CD14-positive monocyte (primary cell): ENCODE data around the gene MAPK12. TPM values are rescaled to one million over a fixed set of nuclear protein-coding genes. Genes with fewer than 3 reads are reported as not detected.

ENCODE experiments used
- DNase-seq, 3 donors: peaks; one replicate each; pipeline ENCODE4 v3.0.0-alpha.2; 2011 to 2022
- H2AFZ ChIP-seq: 2 replicates; pipeline ENCODE4 v1.6.0; 2012; ENCODE audit warnings: mild to moderate bottlenecking, low read depth, low read length, inconsistent platforms; ENCODE audit not compliant: insufficient read depth, poor library complexity, severe bottlenecking
- H3K27ac ChIP-seq, 2 donors: 1 replicate in 1 of 2; 2 replicates in 1 of 2; pipeline ENCODE4 v1.5.1; 2012 to 2013; ENCODE audit warnings: low read length in 2 of 2, control low read depth in 1 of 2, inconsistent platforms in 1 of 2, low read depth in 1 of 2, mild to moderate bottlenecking in 1 of 2
- H3K27me3 ChIP-seq, 2 donors: one replicate each; pipeline versions ENCODE4 v1.6.0 to v1.6.1; 2011 to 2013; ENCODE audit warnings: low read length in 2 of 2; ENCODE audit not compliant: control insufficient read depth in 2 of 2, insufficient read depth in 2 of 2
- H3K36me3 ChIP-seq, 2 donors: replicated peaks in 1 of 2; 1 replicate in 1 of 2; 2 replicates in 1 of 2; pipeline versions ENCODE4 v1.5.1 to v1.6.1; 2012 to 2013; ENCODE audit warnings: low read length in 2 of 2, control low read depth in 1 of 2, inconsistent platforms in 1 of 2, mild to moderate bottlenecking in 1 of 2; ENCODE audit not compliant: insufficient read depth in 2 of 2, control insufficient read depth in 1 of 2
- H3K4me1 ChIP-seq, 2 donors: 1 replicate in 1 of 2; 2 replicates in 1 of 2; pipeline versions ENCODE4 v1.5.1 to v1.6.1; 2012 to 2013; ENCODE audit warnings: low read length in 2 of 2, control low read depth in 1 of 2, inconsistent platforms in 1 of 2, mild to moderate bottlenecking in 1 of 2, moderate library complexity in 1 of 2; ENCODE audit not compliant: insufficient read depth in 2 of 2, control insufficient read depth in 1 of 2
- H3K4me2 ChIP-seq: replicated peaks from 2 replicates; pipeline ENCODE3; 2012; ENCODE audit warnings: low read length, moderate library complexity, mild to moderate bottlenecking; ENCODE audit not compliant: poor library complexity, severe bottlenecking; ENCODE audit errors: extremely low read depth
- H3K4me3 ChIP-seq, 3 experiments: fragments of 200-600 bp in 1 of 3; sonication (generic) in 1 of 3; replicated peaks in 1 of 3; 1 replicate in 2 of 3; 2 replicates in 1 of 3; pipeline ENCODE4 v1.5.1; 2011 to 2013; ENCODE audit warnings: low read length in 3 of 3, mild to moderate bottlenecking in 3 of 3, control low read depth in 2 of 3, low read depth in 2 of 3, inconsistent platforms in 1 of 3, moderate library complexity in 1 of 3
- H3K79me2 ChIP-seq: 2 replicates; pipeline ENCODE4 v1.6.0; 2012; ENCODE audit warnings: mild to moderate bottlenecking, control low read depth, inconsistent platforms, low read length, moderate library complexity; ENCODE audit not compliant: insufficient read depth
- H3K9ac ChIP-seq: 2 replicates; pipeline ENCODE4 v1.6.0; 2017; ENCODE audit warnings: low read length, mild to moderate bottlenecking; ENCODE audit not compliant: insufficient read depth, poor library complexity, severe bottlenecking
- H3K9me3 ChIP-seq, 2 donors: replicated peaks in 1 of 2; 1 replicate in 1 of 2; 2 replicates in 1 of 2; pipeline versions ENCODE4 v1.5.1 to v1.6.1; 2012 to 2013; ENCODE audit warnings: low read length in 2 of 2, control low read depth in 1 of 2; ENCODE audit not compliant: control insufficient read depth in 1 of 2, insufficient read depth in 1 of 2
- H4K20me1 ChIP-seq: 2 replicates; pipeline ENCODE4 v1.6.0; 2012; ENCODE audit warnings: mild to moderate bottlenecking, low read length, control low read depth, moderate library complexity; ENCODE audit not compliant: insufficient read depth
- H3K27ac Mint-ChIP-seq, 7 donors: one replicate each; pipeline ENCODE4 v1.8.0; 2020; ENCODE audit warnings: mild to moderate bottlenecking in 7 of 7, mixed read lengths in 7 of 7, moderate library complexity in 6 of 7, inconsistent platforms in 2 of 7
- H3K27me3 Mint-ChIP-seq, 3 donors: one replicate each; pipeline ENCODE4 v1.8.0; 2021 to 2022; ENCODE audit warnings: low read depth in 3 of 3, mild to moderate bottlenecking in 3 of 3, mixed read lengths in 3 of 3, moderate library complexity in 3 of 3, inconsistent platforms in 1 of 3
- H3K36me3 Mint-ChIP-seq, 2 donors: one replicate each; pipeline ENCODE4 v1.8.0; 2020; ENCODE audit warnings: mixed read lengths in 2 of 2, inconsistent platforms in 1 of 2, mild to moderate bottlenecking in 1 of 2
- H3K4me1 Mint-ChIP-seq: one replicate; pipeline ENCODE4 v1.8.0; 2020; ENCODE audit warnings: mild to moderate bottlenecking, mixed read lengths
- H3K4me3 Mint-ChIP-seq, 2 donors: one replicate each; pipeline ENCODE4 v1.8.0; 2020; ENCODE audit warnings: mild to moderate bottlenecking in 2 of 2, mixed read lengths in 2 of 2, moderate library complexity in 1 of 2
- H3K9me3 Mint-ChIP-seq, 7 donors: one replicate each; pipeline ENCODE4 v1.8.0; 2020 to 2022; ENCODE audit warnings: mixed read lengths in 7 of 7, mild to moderate bottlenecking in 6 of 7, moderate library complexity in 6 of 7, inconsistent platforms in 2 of 7
- WGBS: methylation state at CpG from one replicate; pipeline ENCODE4 v1.1.5; 2013; ENCODE audit warnings: missing lambda C conversion rate; ENCODE audit not compliant: insufficient coverage; 5-methylcytosine and 5-hydroxymethylcytosine counted together
- intact Hi-C, 2 donors: fragments of 100-400 bp; cut with micrococcal nuclease; formaldehyde crosslinking; loops; one replicate each; pipeline versions ENCODE4 v1.15.0 to v1.15.1; 2023
- polyA plus RNA-seq, 3 donors: library from polyadenylated mRNA; depleted of rRNA in 1 of 3; unstranded in 2 of 3; stranded (reverse) in 1 of 3; fragments of 300-500 nt in 2 of 3; fragments of >200 nt in 1 of 3; fragmentation: Illumina TruSeq in 2 of 3; gene quantifications; 1 replicate in 2 of 3; 2 replicates in 1 of 3; pipeline ENCODE4 v1.2.3, GENCODE V29; 2012 to 2021
- TF ChIP-seq, protein P1 (sequence below): fragments of 200-600 bp; IDR thresholded peaks from one replicate; pipeline ENCODE4 v1.8.0; 2022; ENCODE audit warnings: antibody characterized with exemption, mild to moderate bottlenecking

The MAPK12 gene
- polyA plus RNA-seq, 3 donors, result 0.06 to 3.2 (median 0.13) TPM

DNA sequence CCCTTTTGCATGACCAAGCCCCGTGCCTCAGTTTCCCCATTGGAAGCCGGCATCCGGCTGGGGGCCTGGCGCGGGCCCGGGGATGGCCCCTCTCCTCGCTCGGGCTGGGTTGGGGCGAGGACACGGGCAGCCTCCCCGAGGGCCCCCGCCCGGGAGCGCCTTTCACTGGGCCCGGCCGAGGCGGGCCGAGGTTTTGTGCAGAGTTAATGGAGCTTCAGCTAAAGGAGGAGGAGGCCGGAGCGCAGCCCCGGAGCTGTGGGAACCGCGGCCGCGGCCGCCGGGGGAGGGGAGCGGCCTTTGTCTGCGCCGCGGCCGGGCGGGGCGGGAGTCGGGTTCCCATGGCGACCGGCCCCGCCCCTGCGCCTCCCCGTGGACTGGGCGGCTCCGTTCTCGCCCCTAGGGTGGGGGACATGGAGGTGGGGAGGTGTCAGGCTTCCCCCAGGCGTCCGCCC, 10.1 kb upstream of the MAPK12 start:
- Histone ChIP-seq H3K4me2 (peak overlapping the region; percentile 80), H3K27ac (no peak overlapping the region), H3K9me3 (peaks cover 7 to 10% of the 10 kb centered on the region in 2 donors), H4K20me1 (peaks cover 74% of the 10 kb centered on the region), H3K36me3 (peaks cover 20 to 22% of the 10 kb centered on the region in 2 donors), H3K9ac (no peak overlapping the region), H2AFZ (no peak overlapping the region), H3K4me1 (peaks cover 25 to 38% of the 10 kb centered on the region in 2 donors), H3K4me3 (peak overlapping the region in 1 of 3 experiments; percentile 70), H3K27me3 (peaks cover 25 to 42% of the 10 kb centered on the region in 2 donors), H3K79me2 (no peaks in the 10 kb centered on the region)
- peak; percentile 36 to 60 (median 56) for DNase-seq
- WGBS, result 0% methylated on average over 43 of the region's 45 CpGs
- Mint-ChIP-seq H3K4me3 (peak overlapping the region in 1 of 2 donors; percentile 69), H3K27ac (no peak overlapping the region), H3K9me3 (peaks cover 0 to 26% (median 6%) of the 10 kb centered on the region in 7 donors), H3K4me1 (peaks cover 23% of the 10 kb centered on the region), H3K27me3 (peaks cover 33 to 64% (median 46%) of the 10 kb centered on the region in 3 donors), H3K36me3 (peaks cover 21 to 31% of the 10 kb centered on the region in 2 donors)
- TF ChIP-seq, protein P1, sequence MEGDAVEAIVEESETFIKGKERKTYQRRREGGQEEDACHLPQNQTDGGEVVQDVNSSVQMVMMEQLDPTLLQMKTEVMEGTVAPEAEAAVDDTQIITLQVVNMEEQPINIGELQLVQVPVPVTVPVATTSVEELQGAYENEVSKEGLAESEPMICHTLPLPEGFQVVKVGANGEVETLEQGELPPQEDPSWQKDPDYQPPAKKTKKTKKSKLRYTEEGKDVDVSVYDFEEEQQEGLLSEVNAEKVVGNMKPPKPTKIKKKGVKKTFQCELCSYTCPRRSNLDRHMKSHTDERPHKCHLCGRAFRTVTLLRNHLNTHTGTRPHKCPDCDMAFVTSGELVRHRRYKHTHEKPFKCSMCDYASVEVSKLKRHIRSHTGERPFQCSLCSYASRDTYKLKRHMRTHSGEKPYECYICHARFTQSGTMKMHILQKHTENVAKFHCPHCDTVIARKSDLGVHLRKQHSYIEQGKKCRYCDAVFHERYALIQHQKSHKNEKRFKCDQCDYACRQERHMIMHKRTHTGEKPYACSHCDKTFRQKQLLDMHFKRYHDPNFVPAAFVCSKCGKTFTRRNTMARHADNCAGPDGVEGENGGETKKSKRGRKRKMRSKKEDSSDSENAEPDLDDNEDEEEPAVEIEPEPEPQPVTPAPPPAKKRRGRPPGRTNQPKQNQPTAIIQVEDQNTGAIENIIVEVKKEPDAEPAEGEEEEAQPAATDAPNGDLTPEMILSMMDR, result no peak
- intact Hi-C loops, result no loop called here

DNA sequence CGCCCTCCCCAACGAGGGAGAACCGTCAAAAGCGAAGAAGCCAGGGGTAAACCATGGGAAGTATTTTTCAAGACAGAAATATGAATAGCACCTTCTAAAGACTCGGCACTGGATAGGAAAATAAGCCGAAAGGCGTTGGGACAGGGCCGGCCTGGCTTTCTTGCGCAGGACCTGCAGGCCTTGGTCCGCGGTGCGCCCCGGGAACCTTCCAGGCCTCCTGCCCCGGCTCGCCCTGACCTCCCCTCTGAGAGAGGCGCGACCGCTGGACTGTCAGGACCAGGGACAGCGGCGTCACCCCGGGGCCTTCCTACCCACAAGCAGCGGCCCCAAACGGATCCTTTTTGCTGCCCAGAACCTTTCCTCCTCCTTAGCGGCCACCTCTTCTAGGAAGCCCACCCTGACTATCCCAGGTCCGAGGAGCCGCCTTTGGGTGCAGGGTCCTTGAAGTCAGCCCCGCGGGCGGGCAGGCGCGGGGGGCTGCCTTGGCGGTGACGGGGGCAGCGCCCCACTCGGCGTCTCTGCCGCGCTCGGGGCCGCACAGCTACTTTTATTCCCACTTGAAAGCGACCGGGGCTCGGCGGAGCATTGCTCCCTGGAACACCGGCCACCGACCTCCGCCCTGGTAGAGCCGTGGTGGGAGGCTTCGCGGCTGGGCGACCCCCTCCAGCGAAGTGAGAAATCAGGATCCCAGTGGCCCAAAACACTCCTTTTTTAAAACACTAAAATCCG, 9.3 kb upstream of the MAPK12 start:
- Histone ChIP-seq H4K20me1 (peaks cover 67% of the 10 kb centered on the region), H3K4me3 (peak overlapping the region; percentile 17 to 70 (median 21)), H3K36me3 (peaks cover 15% of the 10 kb centered on the region in 2 donors), H3K4me2 (peak overlapping the region; percentile 80), H3K9ac (no peak overlapping the region), H3K27ac (no peak overlapping the region), H3K9me3 (peaks cover 7 to 10% of the 10 kb centered on the region in 2 donors), H3K27me3 (peaks cover 25 to 46% of the 10 kb centered on the region in 2 donors), H2AFZ (no peak overlapping the region), H3K79me2 (no peaks in the 10 kb centered on the region), H3K4me1 (peaks cover 25 to 38% of the 10 kb centered on the region in 2 donors)
- peak; percentile 43 to 54 (median 47) for DNase-seq
- WGBS, result 2% methylated on average over 50 of the region's 53 CpGs
- Mint-ChIP-seq H3K4me3 (peak overlapping the region; percentile 37 to 73), H3K4me1 (peaks cover 23% of the 10 kb centered on the region), H3K9me3 (peaks cover 0 to 27% (median 7%) of the 10 kb centered on the region in 7 donors), H3K27me3 (peaks cover 38 to 68% (median 50%) of the 10 kb centered on the region in 3 donors), H3K36me3 (peaks cover 19 to 24% of the 10 kb centered on the region in 2 donors), H3K27ac (no peak overlapping the region)
- TF ChIP-seq, protein P1, result no peak
- intact Hi-C loops, result no loop called here
